UCSD-AML1 (cell line): Measurements from ENCODE around the gene GINS1.

Source experiments
- DNase-seq: peaks from one replicate; lab custom pipeline; 2025; ENCODE audit not compliant: unreplicated experiment; lab: John Stamatoyannopoulos, UW

The GINS1 gene

DNA sequence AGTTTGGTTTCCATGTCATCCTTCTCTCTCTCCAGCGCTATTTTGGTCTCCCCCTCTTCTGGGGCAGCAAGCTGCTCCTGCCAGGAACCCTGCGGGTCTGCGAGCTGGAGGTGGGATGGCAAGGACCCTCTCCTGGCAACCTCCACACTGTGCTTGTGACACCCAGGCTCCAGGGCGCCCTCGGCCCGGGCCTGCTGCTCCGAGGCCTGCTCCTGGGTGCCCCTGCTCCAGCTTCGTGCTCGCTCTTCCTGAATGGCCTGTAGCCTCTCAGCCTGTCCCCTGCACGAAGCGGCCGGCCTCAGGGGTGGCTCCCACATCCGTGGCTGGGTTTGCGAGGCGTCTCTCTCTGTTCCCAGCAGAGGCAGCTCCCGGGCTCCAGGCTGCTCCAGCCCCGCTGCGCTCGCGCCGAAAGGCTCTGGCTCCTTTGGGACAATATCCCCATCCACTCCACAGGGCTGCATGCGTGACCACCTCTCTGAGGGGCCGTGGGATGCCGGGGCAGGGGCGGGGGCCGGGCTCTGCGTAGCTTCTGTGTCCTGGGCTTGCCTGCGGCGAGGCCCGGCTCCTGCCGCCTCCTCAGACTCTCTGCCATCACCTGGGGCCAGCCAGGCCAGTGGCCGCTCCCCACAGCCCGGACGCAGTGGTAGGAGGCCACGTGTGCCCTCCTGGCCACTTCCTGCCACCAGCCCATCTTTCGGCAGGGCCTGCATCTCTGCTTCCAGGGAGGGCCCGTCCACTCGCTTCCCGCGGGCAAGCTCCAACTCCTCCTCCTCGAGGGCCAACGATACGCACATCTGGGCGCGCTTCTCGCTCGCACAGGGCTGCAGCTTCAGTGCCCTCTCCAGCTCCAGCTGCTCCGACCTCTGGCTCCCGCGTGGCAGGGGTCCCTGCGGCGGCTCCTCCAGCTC is 68.9 kb downstream of the GINS1 start:
- DNase-seq, result no peak

GRCh38 chr20:25477014-25477882 is 69.8 kb downstream of the GINS1 start:
- no peak for DNase-seq

DNA sequence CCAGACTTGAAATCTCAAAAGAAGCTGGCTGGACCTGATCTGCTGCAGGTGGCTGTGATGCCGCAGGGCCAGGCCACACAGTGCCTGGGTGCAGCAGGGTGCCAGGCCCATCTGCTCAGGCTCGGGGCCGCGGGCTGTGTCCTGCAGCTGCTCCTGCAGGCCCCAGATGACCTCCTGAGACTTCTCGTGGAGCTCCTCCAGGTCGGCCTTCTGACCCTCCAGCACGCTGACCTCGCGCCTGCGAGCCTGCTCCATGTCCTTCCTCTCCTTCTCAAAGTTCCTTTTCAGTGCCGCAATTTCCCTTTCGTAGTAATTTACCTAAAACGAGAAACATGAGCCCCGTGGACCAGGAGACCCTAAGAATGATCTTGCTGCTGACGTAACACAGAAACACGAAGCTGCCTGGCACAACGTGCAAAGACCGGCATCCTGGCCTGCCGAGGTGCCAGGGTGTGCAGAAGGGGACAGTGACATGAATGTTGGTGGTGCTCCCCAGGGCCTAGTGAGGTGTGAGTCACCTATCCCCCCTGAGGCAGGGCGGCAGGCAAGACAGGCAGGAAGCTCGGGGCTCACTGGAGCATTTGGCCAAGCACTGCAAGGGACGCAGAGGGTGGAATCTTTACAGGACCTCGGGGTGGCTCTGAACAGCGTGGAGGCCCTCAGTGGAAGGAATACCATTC is 71.6 kb downstream of the GINS1 start:
- DNase-seq, result no peak

DNA sequence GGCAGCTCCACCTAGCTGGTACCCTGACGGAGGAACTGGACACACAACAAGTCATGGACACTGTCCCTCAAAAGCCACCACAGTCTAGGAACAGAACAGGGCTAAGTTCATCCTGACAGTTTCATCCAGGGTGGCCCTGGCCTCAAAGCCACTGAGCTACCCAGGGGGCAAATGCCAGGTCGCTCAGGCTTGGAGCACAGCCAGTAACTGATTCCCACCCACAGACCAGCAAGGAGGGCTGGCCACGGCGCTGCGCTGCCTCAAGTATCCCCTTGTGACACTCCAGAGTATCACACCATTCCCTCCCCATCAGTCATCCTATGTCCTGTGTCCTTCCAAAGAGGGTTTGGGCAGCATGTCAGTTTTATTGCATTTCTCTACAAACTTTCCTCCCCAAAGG is 72.2 kb downstream of the GINS1 start:
- no peak for DNase-seq

- DNase-seq, result no peak
Measured at GRCh38 chr20:25480156-25480555, 72.7 kb downstream of the GINS1 start.

GRCh38 chr20:25480797-25481196 is 73.3 kb downstream of the GINS1 start:
- no peak for DNase-seq

DNA sequence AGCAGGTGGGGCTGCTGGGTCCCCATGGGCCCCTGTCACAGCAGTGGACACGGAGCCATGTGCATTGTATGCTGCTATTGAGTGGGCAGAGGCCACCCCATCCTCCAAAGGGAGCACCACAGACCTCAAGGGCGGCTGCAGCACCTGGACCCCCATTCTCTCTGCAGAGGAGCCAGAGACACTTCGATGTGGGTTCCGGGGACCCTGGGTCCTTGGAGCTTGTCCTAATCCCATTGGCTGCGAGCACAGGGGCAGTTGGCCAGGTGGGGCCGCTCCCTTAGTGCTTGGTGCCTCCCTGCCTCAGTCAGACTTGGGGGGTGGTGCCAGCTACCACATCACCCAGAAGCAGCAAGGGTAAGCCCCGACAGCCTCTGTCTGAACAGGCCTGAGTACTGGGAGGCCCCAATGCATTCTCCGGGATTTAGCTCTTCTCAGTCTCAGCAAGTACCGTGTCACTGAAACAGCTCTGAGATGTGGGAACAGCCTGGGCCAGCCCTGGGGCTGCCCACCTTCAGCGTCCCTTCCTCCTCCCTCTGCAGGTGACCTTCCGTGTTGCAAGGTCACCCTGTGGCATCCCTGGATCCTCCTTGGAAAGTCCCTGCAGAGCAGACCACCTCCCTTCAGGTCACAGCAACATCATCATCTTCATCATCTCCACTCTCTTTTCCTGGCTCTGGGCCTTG is 73.9 kb downstream of the GINS1 start:
- DNase-seq, result no peak

- no peak for DNase-seq
Measured at GRCh38 chr20:25481918-25482253, 74.4 kb downstream of the GINS1 start.

GRCh38 chr20:25483431-25484132 is 76.1 kb downstream of the GINS1 start:
- no peak for DNase-seq

DNA sequence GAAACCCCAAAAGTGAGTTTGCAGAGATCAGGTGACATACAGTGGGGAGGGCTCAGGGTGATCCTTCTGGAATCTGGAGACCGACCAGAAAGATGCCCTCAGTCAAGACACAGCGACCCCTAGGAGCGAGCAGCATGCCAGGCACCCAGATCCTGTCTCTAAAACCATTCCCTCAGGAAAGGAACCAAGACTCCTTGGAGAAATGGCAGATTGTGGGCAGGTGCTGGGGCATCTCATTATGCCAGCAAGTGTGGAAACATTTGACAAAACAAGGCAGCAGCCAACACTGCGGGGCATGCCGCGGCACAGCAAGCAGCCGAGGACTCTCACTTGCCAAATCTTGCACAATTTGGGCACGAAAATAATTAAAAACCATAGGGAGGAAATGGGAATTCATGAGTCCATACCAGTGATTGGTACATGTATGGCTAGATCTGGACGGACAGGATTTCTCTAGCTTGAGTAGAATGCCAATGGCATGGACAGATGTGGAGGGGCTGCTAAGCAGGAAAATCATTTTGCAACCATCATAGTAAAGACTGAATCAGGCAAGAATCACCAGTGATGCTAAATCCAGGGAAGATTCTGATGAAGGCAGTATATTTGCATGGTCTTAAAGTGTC is 76.9 kb downstream of the GINS1 start:
- DNase-seq, result no peak

DNA sequence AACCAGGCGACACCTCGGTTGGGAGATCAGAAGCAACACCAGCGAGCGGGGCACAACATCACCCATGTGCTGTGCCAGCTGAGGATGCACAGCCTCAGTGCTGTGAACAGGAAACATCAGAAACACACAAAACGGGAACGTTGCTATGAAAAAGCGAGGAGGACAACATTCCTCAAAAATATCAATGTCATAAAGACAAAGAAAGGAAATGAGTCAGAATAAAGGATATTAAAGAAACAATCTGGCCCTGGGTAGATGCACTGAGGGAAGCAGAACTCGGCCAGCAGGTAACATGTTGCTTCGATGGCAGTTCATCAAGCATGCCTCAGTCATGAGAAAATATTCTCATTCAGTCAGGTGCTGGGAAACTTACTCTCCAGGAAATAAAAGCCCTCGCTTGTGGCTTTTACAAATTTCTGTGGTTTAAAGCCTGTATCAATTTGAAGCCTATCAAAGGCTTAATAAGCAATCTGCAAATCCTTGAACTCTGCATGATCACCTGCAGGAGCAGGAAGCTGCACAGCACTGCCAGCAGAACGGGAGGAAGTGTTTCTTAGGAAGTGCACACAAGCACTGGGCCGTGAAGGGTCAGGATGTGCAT is 77.5 kb downstream of the GINS1 start:
- DNase-seq, result no peak

GRCh38 chr20:25485872-25486271 is 78.4 kb downstream of the GINS1 start:
- DNase-seq, result no peak

DNA sequence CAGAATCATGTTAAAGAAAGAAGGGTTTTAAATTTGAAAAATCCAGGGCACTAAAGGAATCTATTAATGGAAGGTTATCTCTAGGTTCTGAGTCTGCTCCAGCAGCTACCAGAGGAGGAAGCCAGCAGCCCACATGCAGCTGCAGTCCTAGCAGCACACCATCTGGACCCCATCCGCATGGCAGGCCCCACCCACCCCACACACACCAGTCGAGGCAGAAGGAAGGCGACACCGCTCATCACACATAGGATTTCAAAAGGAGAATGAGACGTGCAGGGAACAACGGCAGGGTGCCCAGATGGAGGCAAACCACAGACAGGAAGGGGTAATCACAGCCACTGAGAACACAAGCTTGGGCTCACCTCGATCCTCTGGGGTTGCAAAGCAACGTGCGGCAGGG is 78.9 kb downstream of the GINS1 start:
- DNase-seq, result no peak

DNA sequence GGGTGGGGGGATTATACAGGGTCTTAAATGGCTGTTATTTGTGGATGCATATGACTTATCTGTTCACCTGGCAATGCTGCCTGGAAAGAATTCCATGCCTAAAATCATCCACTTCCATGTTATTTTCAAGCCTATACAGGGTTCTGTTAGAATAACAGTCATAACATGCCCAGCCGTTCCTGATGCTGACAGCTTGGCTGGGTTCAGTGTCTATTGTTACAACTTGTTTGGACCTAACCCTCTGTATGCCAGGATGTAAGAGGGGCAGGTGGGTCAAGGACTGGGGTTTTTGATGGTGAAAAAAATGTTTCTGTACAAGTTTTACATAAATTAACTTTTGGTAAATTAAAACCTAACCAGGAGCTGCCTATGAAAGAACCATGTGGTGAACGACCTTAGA is 79.8 kb downstream of the GINS1 start:
- no peak for DNase-seq

DNA sequence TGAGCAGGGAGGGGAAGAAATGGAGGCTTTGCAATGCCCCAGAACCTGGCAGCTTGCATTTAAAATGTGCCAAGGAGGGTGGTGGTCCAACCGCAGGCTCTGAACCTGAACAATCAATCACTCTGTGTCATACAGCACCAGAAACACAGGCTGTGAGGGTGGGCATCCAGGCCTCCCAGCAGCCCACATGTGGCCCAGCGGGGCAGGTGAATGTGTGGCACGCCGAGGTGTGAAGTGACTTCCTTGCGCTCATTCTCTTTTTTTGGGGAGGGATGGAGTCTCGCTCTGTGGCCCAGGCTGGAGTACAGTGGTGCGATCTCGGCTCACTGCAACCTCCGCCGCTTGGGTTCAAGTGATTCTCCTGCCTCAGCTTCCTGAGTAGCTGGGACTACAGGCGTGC is 80.5 kb downstream of the GINS1 start:
- DNase-seq, result no peak

GRCh38 chr20:25489221-25489871 is 81.9 kb downstream of the GINS1 start:
- DNase-seq, result no peak

DNA sequence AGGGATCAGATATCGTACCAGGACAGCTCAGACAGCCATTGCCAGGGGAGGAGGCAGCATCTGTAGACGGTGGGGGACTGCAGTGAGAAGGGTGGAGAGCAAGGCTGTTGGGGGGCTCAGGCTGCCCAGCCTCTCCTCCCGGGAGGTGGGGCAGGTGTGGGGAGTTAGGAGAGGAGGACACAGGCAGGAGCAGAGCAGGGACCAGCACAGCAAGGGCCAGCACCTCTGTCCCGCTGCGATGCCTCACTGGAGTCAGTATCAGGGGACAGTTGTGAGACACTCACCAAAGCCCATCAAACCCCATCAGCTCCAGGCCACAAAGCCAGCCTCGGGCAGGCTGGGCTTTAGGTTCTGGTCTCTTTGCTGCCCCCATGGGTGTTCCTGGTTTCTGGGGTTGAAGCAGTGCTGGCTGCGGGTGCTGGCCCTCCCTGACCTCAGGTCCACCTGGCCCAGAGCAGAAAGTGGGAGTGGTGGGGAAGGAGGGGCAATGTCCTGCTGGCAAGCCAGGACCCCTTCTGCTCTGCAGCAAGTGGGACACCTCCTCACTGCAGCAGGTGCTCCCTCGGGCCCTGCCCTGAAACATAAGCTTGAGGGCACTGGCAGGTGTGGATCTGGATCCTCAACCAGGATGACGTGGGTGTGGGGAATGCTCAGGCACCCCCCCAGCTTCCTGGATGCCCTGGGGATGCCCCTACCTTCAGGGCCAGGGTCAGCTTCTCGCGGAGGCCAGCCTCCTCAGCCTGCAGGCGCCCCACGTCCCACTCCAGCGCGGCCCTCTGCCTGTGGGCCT is 83.4 kb downstream of the GINS1 start:
- no peak for DNase-seq

GRCh38 chr20:25491446-25492038 is 84.1 kb downstream of the GINS1 start:
- no peak for DNase-seq
